GM18907 (cell line): ENCODE results near the gene ZNF438.

ENCODE experiments used
- ATAC-seq: cut with Tn5 transposase; IDR thresholded peaks from one replicate; pipeline ENCODE4 v1.9.1; 2021; ENCODE audit warnings: mild to moderate bottlenecking, moderate library complexity; ENCODE audit not compliant: unreplicated experiment

The ZNF438 gene

GRCh38 chr10:30853066-30853465 is 178.6 kb downstream of the ZNF438 start:
- no peak for ATAC-seq

DNA sequence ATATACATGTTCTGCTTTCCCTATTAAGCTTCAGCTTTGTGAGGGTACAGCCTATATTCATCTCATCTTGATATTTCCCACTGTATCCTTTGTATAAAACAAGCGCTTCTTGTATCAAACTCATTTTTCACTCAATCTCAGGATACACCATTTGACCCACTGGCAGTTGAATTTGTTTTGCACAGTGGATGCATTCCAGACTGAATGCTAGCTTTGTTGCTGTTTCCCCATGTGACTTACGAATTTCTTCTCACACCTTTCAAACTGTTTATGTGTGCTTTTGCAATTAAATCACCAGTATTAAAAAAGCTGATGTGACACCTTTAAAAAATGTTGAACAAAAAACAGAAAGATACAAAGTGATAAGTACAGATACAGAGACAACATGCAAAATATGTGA is 180.9 kb downstream of the ZNF438 start:
- ATAC-seq: no peak

DNA sequence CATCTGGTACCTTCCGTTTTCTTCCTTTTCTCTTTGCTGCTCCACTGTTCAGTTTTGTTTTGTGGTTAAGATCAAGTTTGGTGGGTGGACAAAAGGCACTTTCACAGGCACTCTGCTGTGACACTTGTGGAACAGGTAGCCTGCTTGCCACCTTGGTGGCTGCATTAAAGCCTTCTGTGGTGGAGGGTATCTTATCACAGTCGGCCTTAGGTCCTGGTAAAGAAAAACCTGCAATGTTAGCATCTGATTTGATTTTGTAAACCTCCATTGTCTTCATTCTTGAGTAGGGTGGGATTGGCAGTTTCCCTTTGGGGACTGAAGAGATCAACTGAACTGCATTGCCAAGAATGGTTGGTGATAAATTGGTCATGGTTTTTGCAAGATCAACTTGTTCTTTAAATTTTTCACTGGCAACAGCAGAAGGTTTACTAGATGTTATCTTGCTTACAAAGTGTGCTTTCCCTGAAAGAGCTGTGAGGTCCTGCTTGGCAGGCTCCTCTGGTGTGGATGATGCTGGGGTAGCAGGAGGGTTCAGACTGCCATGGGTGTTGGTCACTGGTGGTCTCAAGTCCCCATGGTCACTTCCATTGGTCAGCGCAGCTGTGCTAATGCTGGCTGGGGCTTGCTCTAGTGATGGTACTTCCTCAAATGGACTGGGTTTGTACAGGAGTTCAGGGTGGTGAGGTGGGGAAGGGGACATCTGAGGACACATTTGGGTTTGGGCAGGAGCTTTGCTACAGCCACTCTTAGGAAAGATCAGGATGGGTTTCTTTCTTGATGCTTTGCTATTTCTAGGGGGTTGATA is 182.2 kb downstream of the ZNF438 start:
- no peak for ATAC-seq

- no peak for ATAC-seq
Measured at GRCh38 chr10:30848396-30849032, 183.2 kb downstream of the ZNF438 start.

DNA sequence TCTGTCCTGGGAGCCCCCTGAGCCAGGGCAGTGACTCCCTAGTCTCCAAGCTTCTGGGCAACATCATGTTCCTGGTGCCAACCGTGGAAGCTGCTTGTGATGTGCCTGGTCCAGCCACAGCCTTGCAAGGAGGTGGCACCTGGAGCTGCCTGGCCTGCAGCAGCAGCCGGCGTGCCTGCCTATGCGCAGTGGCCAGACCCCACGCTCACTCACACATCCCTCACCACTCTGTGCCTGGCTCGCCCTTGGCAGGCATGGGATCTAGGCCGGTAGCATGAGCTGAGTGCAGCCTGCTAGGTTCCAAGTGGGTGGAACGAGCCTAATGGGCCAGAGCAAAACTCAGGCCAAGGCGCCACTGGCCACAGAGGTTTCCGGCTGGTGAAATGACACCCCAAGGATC is 184.0 kb downstream of the ZNF438 start:
- no peak for ATAC-seq

GRCh38 chr10:30847199-30847598 is 184.5 kb downstream of the ZNF438 start:
- ATAC-seq: no peak

DNA sequence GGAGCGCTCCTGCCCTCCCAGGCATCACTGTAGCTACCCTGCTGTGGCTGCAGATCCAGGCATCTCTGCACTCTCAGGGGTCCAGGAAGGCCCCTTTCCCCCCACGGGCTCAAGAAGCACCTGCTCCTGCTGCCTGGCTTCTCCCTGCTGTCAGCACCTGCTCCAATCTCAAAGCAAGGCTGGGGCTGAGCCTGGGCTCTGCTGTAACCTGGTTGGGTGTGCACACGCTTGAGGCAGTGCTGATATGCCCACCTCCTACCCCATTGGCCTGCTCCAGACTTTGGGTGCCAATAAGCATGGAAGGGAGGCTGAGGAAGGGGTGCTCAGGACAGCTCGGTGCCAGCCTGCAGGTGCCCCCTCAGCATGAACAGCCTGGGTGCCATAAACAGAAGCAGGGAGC is 185.0 kb downstream of the ZNF438 start:
- no peak for ATAC-seq

GRCh38 chr10:30842894-30843293 is 188.8 kb downstream of the ZNF438 start:
- ATAC-seq: no peak

GRCh38 chr10:30842185-30842584 is 189.5 kb downstream of the ZNF438 start:
- ATAC-seq: no peak

- no peak for ATAC-seq
Measured at GRCh38 chr10:30840395-30841050, 191.1 kb downstream of the ZNF438 start.

DNA sequence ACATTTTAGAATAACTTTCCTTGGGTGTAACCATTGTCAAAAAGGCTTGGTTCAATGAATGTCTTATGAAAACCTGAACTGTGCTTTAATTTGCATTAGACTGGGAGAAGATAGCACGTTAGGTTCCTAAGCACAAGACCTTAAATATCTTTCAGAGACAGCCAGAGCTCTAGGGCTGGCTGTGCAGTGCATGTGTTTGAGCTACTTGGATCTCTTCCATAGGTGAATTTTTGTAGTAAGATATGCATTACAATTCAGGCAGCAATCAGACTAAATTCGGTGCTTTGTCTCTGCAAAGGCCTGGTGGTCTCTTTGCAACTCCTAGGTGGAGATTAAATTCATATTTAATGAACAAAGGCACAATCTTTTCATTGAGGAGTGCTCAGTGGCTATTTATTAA is 192.0 kb downstream of the ZNF438 start:
- no peak for ATAC-seq

- no peak for ATAC-seq
Measured at GRCh38 chr10:30836406-30836805, 195.3 kb downstream of the ZNF438 start.

DNA sequence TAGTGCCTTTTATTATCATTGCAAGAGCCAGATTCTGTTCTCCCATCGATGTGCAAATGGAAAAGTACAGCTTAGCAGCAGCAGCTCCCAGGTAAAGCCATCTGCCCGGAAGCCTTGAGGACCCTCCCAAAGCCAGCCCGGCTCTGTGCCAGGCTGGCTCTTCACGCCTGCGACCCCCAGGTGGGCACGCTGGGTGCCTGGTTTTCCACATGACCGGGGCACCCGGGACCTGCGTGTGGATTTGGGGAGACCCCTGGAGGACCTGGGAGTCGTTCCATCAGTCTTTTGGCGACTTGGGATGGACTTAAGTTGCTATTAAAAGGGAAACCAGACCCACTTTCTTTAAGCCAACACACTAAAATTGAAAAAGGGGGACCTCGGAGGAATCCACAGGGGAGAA is 196.5 kb downstream of the ZNF438 start:
- ATAC-seq: no peak

GRCh38 chr10:30834651-30835050 is 197.0 kb downstream of the ZNF438 start:
- no peak for ATAC-seq

- no peak for ATAC-seq
Measured at GRCh38 chr10:30834153-30834552, 197.5 kb downstream of the ZNF438 start.

DNA sequence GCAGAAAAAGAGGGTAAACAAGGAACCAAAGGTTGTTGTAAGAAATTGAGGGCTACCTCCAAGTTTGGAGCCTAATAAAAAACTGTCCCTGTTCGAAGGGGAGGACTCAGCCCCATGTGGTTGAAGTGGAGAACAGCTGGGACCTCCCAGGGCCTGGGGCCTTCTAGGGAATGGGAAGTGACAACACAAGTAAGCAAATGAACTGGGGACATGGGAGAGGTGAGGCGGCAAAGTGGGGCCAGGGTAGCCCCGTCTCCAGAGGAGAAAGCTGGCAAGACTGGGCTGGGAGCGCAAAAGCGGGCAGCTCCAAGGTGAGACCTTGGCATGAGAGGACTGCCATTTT is 198.1 kb downstream of the ZNF438 start:
- ATAC-seq: no peak

GRCh38 chr10:30832749-30833627 is 198.7 kb downstream of the ZNF438 start:
- no peak for ATAC-seq

GRCh38 chr10:30832001-30832748 is 199.5 kb downstream of the ZNF438 start:
- no peak for ATAC-seq

DNA sequence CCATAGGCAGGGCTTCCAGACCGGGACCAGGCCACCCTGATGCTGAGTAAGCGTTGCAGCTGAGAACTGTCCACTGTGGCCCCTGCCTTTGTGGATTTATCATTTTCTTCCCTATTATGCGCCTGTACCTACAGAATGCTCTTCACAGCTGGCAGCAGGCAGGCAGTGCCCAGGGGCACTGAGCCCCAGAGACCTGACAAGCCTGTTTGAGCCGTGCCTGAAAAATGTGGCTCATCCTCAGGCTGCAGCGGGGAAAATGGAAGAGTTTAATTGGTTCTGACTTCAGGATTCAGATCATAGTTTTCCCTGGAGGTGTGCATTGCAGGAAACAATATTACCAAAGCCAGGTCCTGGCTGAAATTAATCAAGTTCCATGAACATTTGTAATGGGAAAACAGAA is 200.2 kb downstream of the ZNF438 start:
- no peak for ATAC-seq
